Esophagus muscularis mucosa (tissue), 4 donors: ENCODE data around the gene EIF3F. TPM values are rescaled to one million over a fixed set of nuclear protein-coding genes. Genes with fewer than 3 reads are reported as not detected.

Source experiments
- DNase-seq: peaks from one replicate; pipeline ENCODE4 v3.0.0-alpha.2; 2017; ENCODE audit errors: extremely low spot score
- H3K27ac ChIP-seq, 4 donors: fragments of 200-600 bp; sonication (generic); replicated peaks in 1 of 4; 1 replicate in 3 of 4; 2 replicates in 1 of 4; pipeline ENCODE4 v1.5.1; 2016 to 2019; ENCODE audit warnings: mild to moderate bottlenecking in 1 of 4
- H3K27me3 ChIP-seq, 4 donors: fragments of 200-600 bp; sonication (generic); one replicate each; pipeline versions ENCODE4 v1.5.1 to v1.6.0; 2016 to 2019
- H3K36me3 ChIP-seq, 4 donors: fragments of 200-600 bp; sonication (generic); one replicate each; pipeline ENCODE4 v1.5.1; 2016 to 2019
- H3K4me1 ChIP-seq, 4 donors: fragments of 200-600 bp; sonication (generic); one replicate each; pipeline ENCODE4 v1.5.1; 2016 to 2019
- H3K4me3 ChIP-seq, 4 donors: fragments of 200-600 bp; sonication (generic); 1 replicate in 2 of 4; 2 replicates in 2 of 4; pipeline ENCODE4 v1.5.1; 2016 to 2019; ENCODE audit warnings: mild to moderate bottlenecking in 4 of 4, moderate library complexity in 1 of 4
- H3K9me3 ChIP-seq, 4 donors: fragments of 200-600 bp; sonication (generic); 1 replicate in 3 of 4; 2 replicates in 1 of 4; pipeline ENCODE4 v1.5.1; 2016 to 2019
- CTCF ChIP-seq, 3 experiments: fragments of 200-600 bp in 2 of 3; fragments of 450-650 bp in 1 of 3; sonication (generic) in 2 of 3; IDR thresholded peaks; one replicate each; pipeline ENCODE4 v1.5.1; 2017 to 2019; ENCODE audit warnings: antibody characterized with exemption in 3 of 3, mild to moderate bottlenecking in 2 of 3, moderate library complexity in 1 of 3
- EP300 ChIP-seq: sonication (generic); formaldehyde crosslinking; IDR thresholded peaks from one replicate; pipeline ENCODE4 v1.6.1; 2017; ENCODE audit warnings: antibody characterized with exemption
- POLR2A ChIP-seq: fragments of 450-650 bp; IDR thresholded peaks from one replicate; pipeline ENCODE4 v1.6.1; 2017; ENCODE audit warnings: antibody characterized with exemption, moderate library complexity, mild to moderate bottlenecking, low read depth
- POLR2AphosphoS5 ChIP-seq, 2 donors: sonication (generic); formaldehyde crosslinking; IDR thresholded peaks; one replicate each; pipeline ENCODE4 v1.6.1; 2017; ENCODE audit warnings: antibody characterized with exemption in 2 of 2
- WGBS: methylation state at CpG from one replicate; pipeline ENCODE4 v1.1.5; 2018; 5-methylcytosine and 5-hydroxymethylcytosine counted together
- intact Hi-C: fragments of 100-400 bp; cut with DNase I; formaldehyde crosslinking; loops from one replicate; pipeline ENCODE4 v1.15.1; 2023
- total RNA-seq, 4 donors: library from RNA; depleted of rRNA; stranded (reverse); fragments of >200 nt; gene quantifications; one replicate each; pipeline versions ENCODE4 v1.1.0 to v1.2.1, GENCODE V29; 2016

The EIF3F gene
- total RNA-seq, 4 donors from 2014 or later = 181 to 447 (median 313) TPM

- Histone ChIP-seq H3K36me3 (no peaks in the 10 kb centered on the region), H3K27me3 (no peaks in the 10 kb centered on the region), H3K9me3 (no peaks in the 10 kb centered on the region), H3K4me1 (peaks cover 0 to 2% (median 0%) of the 10 kb centered on the region in 4 donors), H3K4me3 (no peak overlapping the region), H3K27ac (no peak overlapping the region)
- DNase-seq = no peak
- intact Hi-C loops = no loop called here
- no peak for TF ChIP-seq POLR2A
- no peak for TF ChIP-seq POLR2AphosphoS5 (IDR thresholded peaks at IDR 0.05)
- TF ChIP-seq CTCF (IDR thresholded peaks at IDR 0.05) = no peak
- TF ChIP-seq EP300 = no peak
- WGBS = 91% methylated on average over 3 of the region's 4 CpGs
These were observed 53.3 kb downstream of the EIF3F start for GRCh38 chr11:8040261-8040920.

- H3K9me3 ChIP-seq = no peaks in the 10 kb centered on the region
- H3K36me3 ChIP-seq = no peaks in the 10 kb centered on the region
- no peaks in the 10 kb centered on the region for H3K27me3 ChIP-seq
- no peak for DNase-seq
- TF ChIP-seq POLR2A (no peak), EP300 (no peak), CTCF (IDR thresholded peaks at IDR 0.05) (no peak), POLR2AphosphoS5 (IDR thresholded peaks at IDR 0.05) (no peak)
- intact Hi-C loops = no loop called here
- no peak overlapping the region for H3K4me3 ChIP-seq
- H3K4me1 ChIP-seq = no peaks in the 10 kb centered on the region
- H3K27ac ChIP-seq = no peak overlapping the region
- WGBS = 97% methylated on average over 2 of the region's 2 CpGs
These were observed 53.8 kb downstream of the EIF3F start for GRCh38 chr11:8040921-8041285.

GRCh38 chr11:8041576-8041975 is 54.4 kb downstream of the EIF3F start:
- intact Hi-C loops = no loop called here
- no peak for TF ChIP-seq POLR2AphosphoS5 (IDR thresholded peaks at IDR 0.05)
- TF ChIP-seq POLR2A = no peak
- no peak for TF ChIP-seq CTCF (IDR thresholded peaks at IDR 0.05)
- no peak for TF ChIP-seq EP300
- WGBS = 98% methylated on average over 4 of the region's 4 CpGs

GRCh38 chr11:8043756-8044155 is 56.6 kb downstream of the EIF3F start:
- H3K4me3 ChIP-seq = no peak overlapping the region
- intact Hi-C loops = no loop called here
- H3K9me3 ChIP-seq = no peaks in the 10 kb centered on the region
- DNase-seq = no peak
- 63% methylated on average over 2 of the region's 2 CpGs for WGBS
- no peaks in the 10 kb centered on the region for H3K36me3 ChIP-seq
- H3K27ac ChIP-seq = no peak overlapping the region
- no peaks in the 10 kb centered on the region for H3K4me1 ChIP-seq
- TF ChIP-seq POLR2A (no peak), EP300 (no peak), POLR2AphosphoS5 (IDR thresholded peaks at IDR 0.05) (no peak), CTCF (IDR thresholded peaks at IDR 0.05) (no peak)
- H3K27me3 ChIP-seq = no peaks in the 10 kb centered on the region

More at GRCh38 chr11:8041576-8041975, 54.4 kb downstream of the EIF3F start:
- no peaks in the 10 kb centered on the region for H3K36me3 ChIP-seq
- H3K9me3 ChIP-seq = no peaks in the 10 kb centered on the region
- no peaks in the 10 kb centered on the region for H3K27me3 ChIP-seq
- no peak for DNase-seq
- no peak overlapping the region for H3K27ac ChIP-seq
- H3K4me1 ChIP-seq = no peaks in the 10 kb centered on the region
- H3K4me3 ChIP-seq = no peak overlapping the region

GRCh38 chr11:8045839-8046238 is 58.7 kb downstream of the EIF3F start:
- no peak for TF ChIP-seq POLR2AphosphoS5 (IDR thresholded peaks at IDR 0.05)
- Histone ChIP-seq H3K9me3 (no peaks in the 10 kb centered on the region), H3K27ac (no peak overlapping the region), H3K36me3 (no peaks in the 10 kb centered on the region), H3K4me3 (no peak overlapping the region), H3K4me1 (no peaks in the 10 kb centered on the region), H3K27me3 (no peaks in the 10 kb centered on the region)
- 80% methylated on average over 4 of the region's 4 CpGs for WGBS
- intact Hi-C loops = no loop called here
- no peak for DNase-seq
